AG09309 (cell line): Measurements from ENCODE around the gene FNDC5.

ENCODE experiments used
- DNase-seq: peaks from one replicate; pipeline ENCODE4 v3.0.0-alpha.2; 2010; ENCODE audit warnings: low read depth
- H3K4me3 ChIP-seq: 2 replicates; pipeline ENCODE4 v1.5.1; 2011; ENCODE audit warnings: mild to moderate bottlenecking, low read depth, low read length, moderate library complexity; ENCODE audit not compliant: control insufficient read depth
- TF ChIP-seq, protein P1 (sequence below): IDR thresholded peaks from 2 replicates; pipeline ENCODE4 v1.5.1; 2011; ENCODE audit warnings: mild to moderate bottlenecking, low read depth, low read length, inconsistent platforms; ENCODE audit not compliant: insufficient read depth, control insufficient read depth; ENCODE audit errors: missing control alignments

Gene FNDC5

DNA sequence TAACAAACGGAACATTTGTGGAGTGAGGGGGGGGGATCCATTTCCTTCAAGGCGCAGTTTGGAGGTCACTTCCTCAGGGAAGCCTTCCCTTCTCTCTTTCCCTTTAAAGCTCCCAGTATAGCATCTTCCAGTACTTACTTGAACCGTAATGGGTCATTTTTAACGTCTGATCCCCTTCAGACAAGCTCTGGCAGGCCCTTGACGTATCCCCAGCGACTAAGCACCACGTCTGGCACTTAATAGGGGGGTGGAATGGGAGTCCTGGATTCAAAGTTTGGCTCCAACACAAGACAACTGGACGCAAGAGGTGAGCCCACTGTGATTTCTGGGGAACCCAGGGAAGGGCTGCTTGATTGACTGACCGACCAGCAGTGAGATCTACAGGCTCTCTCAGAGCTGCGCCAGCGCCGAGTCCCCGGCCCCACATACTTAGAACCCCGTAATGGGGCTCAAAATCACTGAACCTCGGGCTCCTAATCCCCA is 54.0 kb downstream of the FNDC5 start:
- TF ChIP-seq, protein P1, sequence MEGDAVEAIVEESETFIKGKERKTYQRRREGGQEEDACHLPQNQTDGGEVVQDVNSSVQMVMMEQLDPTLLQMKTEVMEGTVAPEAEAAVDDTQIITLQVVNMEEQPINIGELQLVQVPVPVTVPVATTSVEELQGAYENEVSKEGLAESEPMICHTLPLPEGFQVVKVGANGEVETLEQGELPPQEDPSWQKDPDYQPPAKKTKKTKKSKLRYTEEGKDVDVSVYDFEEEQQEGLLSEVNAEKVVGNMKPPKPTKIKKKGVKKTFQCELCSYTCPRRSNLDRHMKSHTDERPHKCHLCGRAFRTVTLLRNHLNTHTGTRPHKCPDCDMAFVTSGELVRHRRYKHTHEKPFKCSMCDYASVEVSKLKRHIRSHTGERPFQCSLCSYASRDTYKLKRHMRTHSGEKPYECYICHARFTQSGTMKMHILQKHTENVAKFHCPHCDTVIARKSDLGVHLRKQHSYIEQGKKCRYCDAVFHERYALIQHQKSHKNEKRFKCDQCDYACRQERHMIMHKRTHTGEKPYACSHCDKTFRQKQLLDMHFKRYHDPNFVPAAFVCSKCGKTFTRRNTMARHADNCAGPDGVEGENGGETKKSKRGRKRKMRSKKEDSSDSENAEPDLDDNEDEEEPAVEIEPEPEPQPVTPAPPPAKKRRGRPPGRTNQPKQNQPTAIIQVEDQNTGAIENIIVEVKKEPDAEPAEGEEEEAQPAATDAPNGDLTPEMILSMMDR: no peak
- H3K4me3 ChIP-seq: peak overlapping the region; percentile 95
- no peak for DNase-seq

GRCh38 chr1:32813941-32814739 is 56.6 kb downstream of the FNDC5 start:
- TF ChIP-seq, protein P1: no peak
- DNase-seq: no peak
- no peak overlapping the region; the same call in 1 of the 2 replicates for H3K4me3 ChIP-seq
